Endothelial cell of umbilical vein (primary cell): ENCODE data around the gene RAN. TPM values are rescaled to one million over a fixed set of nuclear protein-coding genes. Genes with fewer than 3 reads are reported as not detected.

ENCODE experiments used
- BruUV-seq: library from RNA; stranded (reverse); fragments of 400-500 nt; replicated peaks from 2 replicates; lab custom pipeline; 2021; lab: Mats Ljungman, UMichigan
- CTCF ChIA-PET: fragments of 300-600, 350-600 bp; sonication (Branson Sonifier 250); formaldehyde crosslinking; loops from one replicate; lab custom pipeline; 2021; ENCODE audit warnings: antibody characterized with exemption, inconsistent platforms; lab: Charles Lee
- POLR2A ChIA-PET: fragments of 300-600, 350-600 bp; sonication (Branson Sonifier 250); formaldehyde crosslinking; loops from one replicate; lab custom pipeline; 2021; ENCODE audit warnings: antibody characterized with exemption, inconsistent platforms; lab: Charles Lee
- DNase-seq: peaks from one replicate; pipeline ENCODE4 v3.0.0-alpha.2; 2011; ENCODE audit warnings: low read depth, low spot score
- FAIRE-seq: peaks from 2 replicates; lab custom pipeline; 2011; peaks lifted over from hg19 to GRCh38; lab: Jason Lieb, UNC
- H2AFZ ChIP-seq: 2 replicates; pipeline ENCODE4 v1.6.0; 2012; ENCODE audit warnings: low read depth, low read length, control low read depth, inconsistent platforms
- H3K27ac ChIP-seq: 2 replicates; pipeline ENCODE4 v1.5.1; 2011; ENCODE audit warnings: low read depth, mild to moderate bottlenecking, control low read depth, low read length, moderate library complexity; ENCODE audit not compliant: insufficient read depth
- H3K27me3 ChIP-seq, 2 experiments: 2 replicates each; pipeline versions ENCODE4 v1.6.0 to v1.6.1; 2011; ENCODE audit warnings: low read length in 2 of 2, mixed read lengths in 1 of 2; ENCODE audit not compliant: control insufficient read depth in 2 of 2, insufficient read depth in 2 of 2
- H3K36me3 ChIP-seq, 2 experiments: 2 replicates in 1 of 2; 3 replicates in 1 of 2; pipeline ENCODE4 v1.5.1; 2011; ENCODE audit warnings: low read length in 2 of 2, mild to moderate bottlenecking in 1 of 2, moderate library complexity in 1 of 2; ENCODE audit not compliant: control insufficient read depth in 2 of 2, insufficient read depth in 2 of 2; ENCODE audit errors: extremely low read depth in 1 of 2
- H3K4me1 ChIP-seq: 3 replicates; pipeline ENCODE4 v1.5.1; 2011; ENCODE audit warnings: mild to moderate bottlenecking, low read length; ENCODE audit not compliant: control insufficient read depth, insufficient read depth; ENCODE audit errors: extremely low read depth
- H3K4me2 ChIP-seq: 2 replicates; pipeline ENCODE4 v1.6.1; 2011; ENCODE audit warnings: low read length, control low read depth, mixed read lengths; ENCODE audit not compliant: insufficient read depth
- H3K4me3 ChIP-seq, 3 experiments: fragments of 200-600 bp in 1 of 3; sonication (generic), shearing (Covaris generic) in 1 of 3; replicated peaks in 1 of 3; 2 replicates each; pipeline ENCODE4 v1.5.1; 2011 to 2016; ENCODE audit warnings: control low read depth in 3 of 3, low read length in 3 of 3, mild to moderate bottlenecking in 2 of 3, inconsistent platforms in 1 of 3, low read depth in 1 of 3, moderate library complexity in 1 of 3; ENCODE audit not compliant: insufficient read depth in 1 of 3
- H3K79me2 ChIP-seq: 2 replicates; pipeline ENCODE4 v1.6.0; 2012; ENCODE audit warnings: low read length, inconsistent platforms; ENCODE audit not compliant: control insufficient read depth, insufficient read depth
- H3K9ac ChIP-seq: replicated peaks from 2 replicates; pipeline ENCODE3; 2011; ENCODE audit warnings: low read length, control low read depth; ENCODE audit not compliant: insufficient read depth; ENCODE audit errors: extremely low read depth
- H3K9me1 ChIP-seq: replicated peaks from 3 replicates; pipeline ENCODE4 v1.6.0; 2011; ENCODE audit warnings: mild to moderate bottlenecking, low read length; ENCODE audit not compliant: control insufficient read depth, insufficient read depth; ENCODE audit errors: extremely low read depth
- H3K9me3 ChIP-seq: replicated peaks from 2 replicates; pipeline ENCODE4 v1.5.1; 2012; ENCODE audit warnings: low read length, inconsistent platforms; ENCODE audit not compliant: control insufficient read depth, insufficient read depth
- H4K20me1 ChIP-seq: replicated peaks from 2 replicates; pipeline ENCODE3; 2011; ENCODE audit warnings: mild to moderate bottlenecking, low read length; ENCODE audit not compliant: control insufficient read depth, insufficient read depth; ENCODE audit errors: extremely low read depth
- POLR2A ChIP-seq: IDR thresholded peaks from 2 replicates; pipeline ENCODE4 v1.6.1; 2012; ENCODE audit warnings: low read depth, mild to moderate bottlenecking, control low read depth, low read length
- dilution Hi-C: fragments of 300-500 bp; cut with MboI; formaldehyde crosslinking; loops from one replicate; pipeline ENCODE4 v1.15.0; 2019; ENCODE audit warnings: low sequenced_read_pairs; ENCODE audit not compliant: extremely low pct_ligation_motif_present
- intact Hi-C: fragments of 100-400 bp; cut with micrococcal nuclease; formaldehyde crosslinking; loops from one replicate; pipeline ENCODE4 v1.10.0; 2022
- polyA plus RNA-seq, 4 experiments: library from polyadenylated mRNA; depleted of rRNA in 3 of 4; stranded (reverse) in 3 of 4; unstranded in 1 of 4; fragments of >200 nt; gene quantifications; 2 replicates each; pipeline versions ENCODE4 v1.2.1 to v1.2.3, GENCODE V29; 2011 to 2012; ENCODE audit warnings: missing spikeins in 1 of 4
- total RNA-seq: library from RNA; stranded (reverse); gene quantifications from 2 replicates; pipeline ENCODE4 v1.2.3, GENCODE V29; 2021
- TF ChIP-seq, protein P1 (sequence below), 2 donors: IDR thresholded peaks; 1 replicate in 1 of 2; 2 replicates in 1 of 2; pipeline ENCODE4 v1.5.1; 2011; ENCODE audit warnings: low read length in 2 of 2, mild to moderate bottlenecking in 2 of 2, moderate library complexity in 2 of 2, control low read depth in 1 of 2, inconsistent platforms in 1 of 2, low read depth in 1 of 2; ENCODE audit not compliant: insufficient read depth in 1 of 2; ENCODE audit errors: extremely low read depth in 1 of 2

RAN gene
- total and polyA plus RNA-seq, 2 donors (not counting 3 experiments of a cell fraction or from before 2014, with no cell fraction given) = 1,075 to 1,205 TPM

DNA sequence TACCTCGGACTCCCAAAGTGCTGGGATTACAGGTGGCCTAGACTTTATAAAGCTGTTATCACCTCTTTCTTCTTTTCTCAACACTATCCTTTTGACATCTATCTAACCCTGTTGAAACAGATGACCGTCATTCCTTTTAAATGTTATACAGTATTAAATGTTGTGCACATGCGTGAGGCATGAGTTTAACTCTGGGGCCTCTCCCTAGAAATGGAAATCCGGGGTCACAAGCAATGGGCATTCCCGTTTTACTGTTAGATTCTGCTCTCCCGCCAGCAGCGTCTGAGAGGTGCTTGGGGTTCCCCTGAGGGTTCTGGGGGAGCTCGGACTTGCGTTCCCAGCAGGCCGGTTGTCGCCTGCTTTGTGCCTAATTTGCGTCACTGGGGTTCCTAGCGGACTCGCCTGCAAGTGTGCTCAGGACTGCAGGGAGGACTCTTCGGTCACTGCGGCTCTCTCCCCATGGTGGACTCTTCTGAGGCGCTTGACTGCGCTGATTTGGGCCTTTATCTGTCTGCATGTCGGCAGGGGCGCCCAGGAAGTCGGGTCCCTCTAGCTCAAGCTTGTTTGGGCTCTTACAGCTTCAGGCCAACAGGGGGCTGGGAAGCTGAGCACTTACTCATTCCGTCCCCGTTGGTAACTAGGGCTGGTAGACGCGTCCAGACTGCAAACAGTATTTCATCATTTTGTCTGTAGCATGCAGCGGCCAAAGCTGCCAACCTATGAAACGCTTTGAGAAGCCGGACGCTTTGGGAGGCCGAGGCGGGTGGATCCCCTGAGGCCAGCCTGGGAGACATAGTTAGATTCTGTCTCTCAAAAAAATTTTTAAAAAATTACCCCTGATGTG, 1.2 kb upstream of the RAN start:
- intact Hi-C loops (loop anchor here (1.0 to 10.0 kb wide), 6 partner anchors 31 to 1077 kb away; partner anchors contain the start of genes EP400, SFSWAP and STX2), dilution Hi-C loops (no loop called here)
- Histone ChIP-seq H3K36me3 (peaks cover 5 to 25% of the 10 kb centered on the region in 2 experiments), H3K27ac (peak overlapping the region; percentile 66), H2AFZ (peak overlapping the region; percentile 97), H3K9ac (peak overlapping the region; percentile 86), H3K4me3 (peak overlapping the region in 2 of 3 experiments; percentile 64 to 73), H3K9me3 (no peaks in the 10 kb centered on the region), H3K4me1 (peaks cover 23% of the 10 kb centered on the region), H3K4me2 (peak overlapping the region; percentile 86), H3K79me2 (peaks cover 36% of the 10 kb centered on the region), H3K27me3 (no peaks in the 10 kb centered on the region), H3K9me1 (no peaks in the 10 kb centered on the region), H4K20me1 (peaks cover 2% of the 10 kb centered on the region)
- POLR2A ChIA-PET = no interaction called here
- peak; percentile 40 for DNase-seq
- peak; percentile 84 for FAIRE-seq
- TF ChIP-seq, protein P1, sequence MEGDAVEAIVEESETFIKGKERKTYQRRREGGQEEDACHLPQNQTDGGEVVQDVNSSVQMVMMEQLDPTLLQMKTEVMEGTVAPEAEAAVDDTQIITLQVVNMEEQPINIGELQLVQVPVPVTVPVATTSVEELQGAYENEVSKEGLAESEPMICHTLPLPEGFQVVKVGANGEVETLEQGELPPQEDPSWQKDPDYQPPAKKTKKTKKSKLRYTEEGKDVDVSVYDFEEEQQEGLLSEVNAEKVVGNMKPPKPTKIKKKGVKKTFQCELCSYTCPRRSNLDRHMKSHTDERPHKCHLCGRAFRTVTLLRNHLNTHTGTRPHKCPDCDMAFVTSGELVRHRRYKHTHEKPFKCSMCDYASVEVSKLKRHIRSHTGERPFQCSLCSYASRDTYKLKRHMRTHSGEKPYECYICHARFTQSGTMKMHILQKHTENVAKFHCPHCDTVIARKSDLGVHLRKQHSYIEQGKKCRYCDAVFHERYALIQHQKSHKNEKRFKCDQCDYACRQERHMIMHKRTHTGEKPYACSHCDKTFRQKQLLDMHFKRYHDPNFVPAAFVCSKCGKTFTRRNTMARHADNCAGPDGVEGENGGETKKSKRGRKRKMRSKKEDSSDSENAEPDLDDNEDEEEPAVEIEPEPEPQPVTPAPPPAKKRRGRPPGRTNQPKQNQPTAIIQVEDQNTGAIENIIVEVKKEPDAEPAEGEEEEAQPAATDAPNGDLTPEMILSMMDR (IDR thresholded peaks at IDR 0.05; ENCODE audit: extremely low read depth in 1 of 2, insufficient read depth in 1 of 2, low read depth in 1 of 2, low read length in 2 of 2) = peak; percentile 20 to 42
- no peak for TF ChIP-seq POLR2A
- CTCF ChIA-PET = interaction anchor here (0.9 to 1.0 kb wide), 3 partner anchors 21 to 44 kb away, joined by 3 to 4 read pairs (median 3); no protein-coding TSS in a partner anchor
- BruUV-seq = no TSS peak
